ENCODE results near the gene NDST1.

The NDST1 gene

GRCh38 chr5:150539206-150539605 is 31.3 kb downstream of the NDST1 start:
- in situ Hi-C loops (cut with MboI; ENCODE audit: low pct_unique_long_range_greater_than_20kb, low sequenced_read_pairs, unreplicated experiment): no loop called here
- TF ChIP-seq CTCF (IDR thresholded peaks at IDR 0.05; ENCODE audit: extremely low read depth, insufficient read depth, missing control alignments): no peak
- no peak for DNase-seq (ENCODE audit: low spot score)

- in situ Hi-C loops (cut with MboI; ENCODE audit: low pct_unique_long_range_greater_than_20kb, low sequenced_read_pairs, unreplicated experiment): loop anchor here (10.0 kb wide), 1 partner anchor 85 kb away; no protein-coding TSS in a partner anchor
- no peak for DNase-seq (ENCODE audit: low spot score)
- TF ChIP-seq CTCF (IDR thresholded peaks at IDR 0.05; ENCODE audit: extremely low read depth, insufficient read depth, missing control alignments): no peak
Observed at GRCh38 chr5:150540042-150540441, 32.1 kb downstream of the NDST1 start.

GRCh38 chr5:150540615-150541396 is 32.9 kb downstream of the NDST1 start:
- TF ChIP-seq CTCF (IDR thresholded peaks at IDR 0.05; ENCODE audit: extremely low read depth, insufficient read depth, missing control alignments): no peak
- no peak for DNase-seq (ENCODE audit: low spot score)
- in situ Hi-C loops (cut with MboI; ENCODE audit: low pct_unique_long_range_greater_than_20kb, low sequenced_read_pairs, unreplicated experiment): loop anchor here (10.0 kb wide), 1 partner anchor 86 kb away; no protein-coding TSS in a partner anchor

- TF ChIP-seq CTCF (IDR thresholded peaks at IDR 0.05; ENCODE audit: extremely low read depth, insufficient read depth, missing control alignments): no peak
- DNase-seq (ENCODE audit: low spot score): no peak
- in situ Hi-C loops (cut with MboI; ENCODE audit: low pct_unique_long_range_greater_than_20kb, low sequenced_read_pairs, unreplicated experiment): loop anchor here (10.0 kb wide), 1 partner anchor 87 kb away; no protein-coding TSS in a partner anchor
Observed at GRCh38 chr5:150541397-150541675, 33.4 kb downstream of the NDST1 start.

- no peak for TF ChIP-seq CTCF (IDR thresholded peaks at IDR 0.05; ENCODE audit: extremely low read depth, insufficient read depth, missing control alignments)
- in situ Hi-C loops (cut with MboI; ENCODE audit: low pct_unique_long_range_greater_than_20kb, low sequenced_read_pairs, unreplicated experiment): loop anchor here (10.0 kb wide), 1 partner anchor 87 kb away; no protein-coding TSS in a partner anchor
- no peak for DNase-seq (ENCODE audit: low spot score)
Observed at GRCh38 chr5:150541895-150542294, 34.0 kb downstream of the NDST1 start.

- TF ChIP-seq CTCF (IDR thresholded peaks at IDR 0.05; ENCODE audit: extremely low read depth, insufficient read depth, missing control alignments): no peak
- DNase-seq (ENCODE audit: low spot score): no peak
- in situ Hi-C loops (cut with MboI; ENCODE audit: low pct_unique_long_range_greater_than_20kb, low sequenced_read_pairs, unreplicated experiment): loop anchor here (10.0 kb wide), 1 partner anchor 88 kb away; no protein-coding TSS in a partner anchor
Observed at GRCh38 chr5:150542933-150543445, 35.1 kb downstream of the NDST1 start.

All from GM13977 (cell line).